ENCODE measurements around the gene DSCAML1.

DSCAML1 gene

GRCh38 chr11:117796872-117797529 is at the start of gene DSCAML1:
DSCAML1 (minus strand) TSS chr11:117797216; CDS start chr11:117797079, 137 bp downstream.
- DNase-seq = no peak

DNA sequence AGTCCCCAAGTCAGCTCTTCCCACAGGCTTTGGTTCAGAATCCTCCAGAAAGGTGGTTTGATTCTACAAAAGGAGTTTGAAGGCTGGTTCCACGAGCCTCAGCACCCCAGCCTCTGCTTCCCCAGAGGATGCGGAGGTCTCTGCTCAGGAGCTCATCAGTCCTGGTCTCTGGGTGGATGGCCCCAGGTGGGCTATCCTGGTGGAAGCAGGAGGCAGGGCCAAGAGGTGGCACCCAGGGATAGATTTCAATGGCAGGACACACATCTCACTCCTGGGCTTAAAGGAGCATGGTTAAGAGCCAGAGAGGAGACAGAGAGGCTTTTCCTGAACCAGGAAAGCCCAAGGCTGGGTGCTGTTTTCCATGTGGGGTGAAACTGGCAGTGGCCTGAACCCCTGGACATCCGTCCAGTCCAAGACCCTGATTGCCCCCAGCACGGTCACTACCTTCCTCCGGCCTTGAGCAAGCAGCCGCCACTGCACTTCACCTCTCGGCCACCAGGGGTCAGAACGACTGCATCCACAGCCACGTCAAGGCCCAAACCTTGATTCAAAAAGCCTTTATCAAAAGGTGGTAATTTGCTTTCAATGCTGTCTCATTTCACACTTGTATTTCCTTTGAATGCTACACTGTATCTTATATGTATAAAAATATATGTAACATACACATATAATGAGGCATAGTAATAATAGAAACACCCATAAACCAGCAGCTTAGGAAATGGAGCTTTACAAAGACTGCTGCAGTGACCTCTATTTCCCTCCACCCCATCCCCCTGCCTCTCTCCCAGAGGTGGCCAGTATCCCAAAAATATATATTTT is 46.9 kb upstream of the DSCAML1 start:
- peak; percentile 61 for DNase-seq

- no peak for DNase-seq
These were observed 45.3 kb upstream of the DSCAML1 start for GRCh38 chr11:117842131-117842941.

- DNase-seq = no peak
These were observed 44.6 kb upstream of the DSCAML1 start for GRCh38 chr11:117841551-117842031.

DNA sequence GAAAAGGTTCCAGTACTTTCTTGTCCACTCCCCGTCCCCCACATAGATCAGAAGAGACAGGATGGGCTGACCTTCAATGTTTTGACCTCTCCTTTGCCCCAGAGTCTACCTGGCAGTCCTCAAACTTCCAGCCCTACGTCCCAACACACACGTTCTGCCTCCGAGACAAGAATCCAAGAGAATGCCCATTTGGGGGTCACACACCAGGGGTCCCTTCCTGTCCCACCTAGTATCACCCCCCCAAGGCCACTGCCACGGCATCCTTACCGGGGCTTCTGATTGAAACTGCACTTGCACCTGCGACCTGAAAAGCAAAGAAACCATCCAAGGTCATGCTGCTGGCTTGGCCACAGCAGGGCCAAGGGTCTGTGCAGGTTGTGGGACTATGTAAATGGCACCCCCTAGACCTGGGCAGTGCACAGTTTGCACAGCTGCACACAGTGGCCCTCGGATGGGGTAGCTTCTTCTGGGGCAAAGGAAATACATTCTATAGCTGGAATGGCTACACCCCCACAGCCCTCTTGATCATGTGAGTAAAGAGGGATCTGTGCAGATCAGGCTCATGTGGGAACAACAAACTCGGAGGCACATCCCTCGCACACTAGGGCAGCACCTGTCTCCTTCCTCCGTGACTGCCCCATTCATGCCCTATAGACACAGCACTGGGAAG is 44.0 kb upstream of the DSCAML1 start:
- no peak for DNase-seq

DNA sequence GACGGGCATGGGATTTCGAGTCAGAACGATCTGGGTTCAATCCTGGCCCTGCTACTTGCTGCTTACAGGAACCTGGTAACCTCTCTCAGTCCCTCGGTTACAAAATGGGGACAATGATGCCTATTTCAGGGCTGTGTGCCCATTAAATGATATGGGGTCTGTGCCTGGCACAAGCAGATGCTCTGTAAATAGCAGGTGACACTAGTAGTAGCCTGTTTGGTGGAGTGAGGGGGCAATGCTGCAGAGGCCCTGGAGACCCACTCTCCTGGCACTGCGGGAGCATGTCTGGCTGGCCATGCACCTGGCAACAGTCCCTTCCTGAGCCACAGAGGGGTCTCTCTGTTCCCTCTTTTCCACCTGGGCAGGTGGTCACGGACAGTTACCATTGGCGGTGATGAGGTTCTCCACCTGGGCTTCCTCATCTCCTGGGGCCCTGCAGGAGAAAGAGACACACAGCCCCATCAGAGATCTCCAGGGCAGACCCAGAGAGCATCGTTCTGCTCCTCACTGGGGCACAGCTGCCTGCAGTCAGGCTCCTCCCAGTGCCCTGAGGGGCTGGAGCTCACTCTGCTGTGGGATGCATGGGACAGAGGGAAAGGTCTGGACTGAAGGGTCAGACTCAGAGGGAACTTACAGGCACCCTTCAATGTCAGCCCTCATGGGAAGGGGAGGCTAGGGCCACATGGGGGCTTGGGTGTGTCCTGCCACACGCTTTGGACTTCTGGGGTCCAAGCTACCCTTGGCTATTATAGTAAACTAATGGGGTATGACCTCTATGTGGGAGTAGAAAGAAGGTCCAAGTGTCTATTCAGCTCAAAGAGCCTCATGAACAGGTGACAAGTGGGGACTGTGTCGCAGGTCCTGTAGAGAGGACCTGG is 43.2 kb upstream of the DSCAML1 start:
- no peak for DNase-seq

GRCh38 chr11:117839380-117839881 is 42.4 kb upstream of the DSCAML1 start:
- DNase-seq = no peak

DNA sequence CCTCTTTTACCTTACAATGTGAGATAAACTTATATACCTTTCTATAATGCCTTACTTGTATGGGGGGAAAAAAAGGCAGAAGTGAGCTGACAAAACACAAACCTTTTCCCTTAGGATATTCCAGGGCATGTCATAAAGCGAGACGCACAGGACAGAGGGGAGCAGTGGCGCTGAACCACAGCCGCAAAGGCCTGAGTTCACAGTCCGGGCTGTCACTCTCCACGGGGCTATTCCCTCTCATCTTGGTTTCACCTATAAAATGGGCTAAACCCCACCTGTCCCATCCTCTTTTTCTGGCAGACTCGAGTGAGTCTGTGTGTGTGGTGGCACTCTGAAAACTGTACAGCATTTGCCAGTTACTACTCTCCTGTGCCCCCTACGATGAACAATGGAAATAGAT is 41.9 kb upstream of the DSCAML1 start:
- DNase-seq = no peak

- no peak for DNase-seq
These were observed 40.8 kb upstream of the DSCAML1 start for GRCh38 chr11:117837791-117838190.

DNA sequence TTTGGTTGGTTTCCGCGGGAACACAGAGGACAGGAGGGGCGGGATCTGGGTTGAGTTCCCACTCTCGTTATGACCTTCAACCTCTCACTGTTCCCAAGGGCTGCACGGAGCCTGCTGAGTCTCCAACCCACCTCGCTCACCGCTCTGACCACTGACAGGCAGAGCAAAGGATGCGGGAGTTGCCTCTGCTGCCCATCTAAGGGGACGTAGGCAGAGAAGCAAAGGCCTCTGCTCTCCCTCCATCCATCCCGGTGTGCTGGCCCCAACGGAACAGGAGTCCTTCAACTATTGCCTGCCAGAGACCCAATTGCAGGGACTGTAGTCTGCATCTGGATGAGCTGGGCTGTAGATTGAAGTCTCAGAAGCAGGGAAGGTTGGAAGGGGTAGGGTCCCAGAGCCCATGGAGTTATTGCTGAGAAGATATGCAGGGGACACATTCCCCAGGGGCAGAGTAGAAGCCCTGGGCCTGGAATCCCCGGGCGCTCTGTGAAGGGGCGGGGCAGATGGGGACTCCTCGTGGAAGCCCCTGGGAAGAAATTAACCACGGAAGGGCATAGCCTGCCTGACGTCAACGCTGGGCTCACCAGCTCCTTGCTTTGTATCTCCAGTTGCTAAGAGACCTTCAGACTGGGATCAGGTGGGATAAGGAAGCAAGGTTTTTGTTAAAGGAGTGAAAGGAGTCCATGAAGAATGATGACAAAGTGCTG is 40.2 kb upstream of the DSCAML1 start:
- DNase-seq = no peak

DNA sequence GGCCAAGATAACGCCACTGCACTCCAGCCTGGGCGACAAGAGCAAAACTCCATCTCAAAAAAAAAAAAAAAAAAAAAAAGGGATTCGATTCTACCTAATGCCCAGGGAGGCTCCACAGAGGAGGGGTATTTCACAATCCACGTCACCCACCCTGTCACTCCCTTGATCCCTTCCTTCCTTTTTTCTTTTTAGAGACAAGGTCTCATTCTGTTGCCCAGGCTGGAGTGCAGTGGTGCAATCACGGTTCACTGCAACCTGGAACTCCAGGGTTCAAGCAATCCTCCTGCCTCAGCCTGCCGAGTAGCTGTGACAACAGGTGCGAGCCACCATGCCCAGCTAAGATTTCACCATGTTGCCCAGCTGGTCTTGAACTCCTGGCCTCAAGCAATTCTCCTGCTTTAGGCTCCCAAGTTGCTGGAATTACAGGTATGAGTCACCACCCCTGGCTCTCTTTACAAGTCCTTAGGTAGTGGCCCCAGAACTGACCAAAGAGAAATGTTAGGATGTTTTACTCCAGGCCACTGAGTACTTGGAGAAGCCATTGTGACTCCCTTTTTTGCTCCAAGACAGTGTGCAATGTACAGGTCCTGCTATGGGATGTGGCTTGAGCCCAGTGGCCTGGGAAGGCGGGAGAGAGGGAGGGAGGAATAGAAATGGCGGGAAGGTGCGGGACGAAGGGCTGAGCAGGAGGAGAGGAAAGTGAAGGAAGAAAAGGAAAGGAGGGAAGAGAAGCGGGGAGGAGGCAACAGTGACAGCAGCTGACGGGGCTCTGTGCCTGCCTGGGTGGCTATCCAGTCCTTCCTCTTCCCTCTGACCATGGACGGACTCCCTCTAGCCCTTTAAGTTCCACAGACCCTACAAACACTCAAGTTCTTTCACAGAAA is 39.3 kb upstream of the DSCAML1 start:
- DNase-seq = no peak

DNA sequence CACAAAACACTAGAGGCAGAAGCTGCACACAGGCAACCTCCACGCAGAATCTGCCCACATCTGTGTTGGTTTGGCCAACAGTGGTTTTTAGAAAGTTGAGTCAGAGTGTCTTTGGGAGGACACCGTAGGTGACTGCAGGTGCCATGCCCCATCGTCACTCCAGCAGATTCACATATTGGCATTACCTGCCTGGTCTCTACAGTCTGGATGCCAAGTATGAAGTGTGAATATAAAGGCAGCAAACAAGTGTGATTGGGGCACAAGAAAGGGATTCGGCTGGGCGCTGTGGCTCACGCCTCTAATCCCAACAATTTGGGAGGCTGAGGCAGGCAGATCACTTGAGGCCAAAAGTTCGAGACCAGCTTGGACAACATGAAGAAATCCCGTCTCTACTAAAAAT is 38.6 kb upstream of the DSCAML1 start:
- DNase-seq = no peak

DNA sequence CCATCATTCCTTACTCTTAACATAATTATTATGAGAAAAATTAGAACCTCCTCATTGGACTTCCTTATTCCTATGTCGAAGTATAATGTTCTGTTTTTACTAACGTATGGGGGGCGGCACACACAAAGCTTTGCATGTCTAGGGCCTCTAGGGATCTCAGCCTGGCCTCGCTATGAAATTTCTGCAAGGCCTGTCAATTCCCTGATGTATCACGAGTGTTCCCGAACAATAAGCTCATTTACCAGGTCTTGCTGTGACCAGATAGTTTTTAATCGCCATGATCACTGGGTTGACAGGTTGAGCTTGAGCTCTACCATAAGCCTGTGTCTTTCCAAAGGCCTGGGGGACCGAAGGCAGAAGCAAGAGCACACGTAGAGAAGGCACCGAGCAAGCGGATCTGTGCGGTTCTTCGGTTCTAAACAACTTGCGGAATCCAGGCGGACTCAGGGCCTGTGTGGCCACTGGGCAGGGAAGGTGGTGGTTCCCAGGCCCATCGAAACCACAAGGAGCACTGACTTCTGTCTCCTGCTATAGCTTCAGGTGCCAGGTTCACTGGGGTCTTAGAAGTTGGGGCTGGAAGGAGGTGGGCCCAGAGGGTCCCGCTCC is 37.9 kb upstream of the DSCAML1 start:
- DNase-seq = no peak

DNA sequence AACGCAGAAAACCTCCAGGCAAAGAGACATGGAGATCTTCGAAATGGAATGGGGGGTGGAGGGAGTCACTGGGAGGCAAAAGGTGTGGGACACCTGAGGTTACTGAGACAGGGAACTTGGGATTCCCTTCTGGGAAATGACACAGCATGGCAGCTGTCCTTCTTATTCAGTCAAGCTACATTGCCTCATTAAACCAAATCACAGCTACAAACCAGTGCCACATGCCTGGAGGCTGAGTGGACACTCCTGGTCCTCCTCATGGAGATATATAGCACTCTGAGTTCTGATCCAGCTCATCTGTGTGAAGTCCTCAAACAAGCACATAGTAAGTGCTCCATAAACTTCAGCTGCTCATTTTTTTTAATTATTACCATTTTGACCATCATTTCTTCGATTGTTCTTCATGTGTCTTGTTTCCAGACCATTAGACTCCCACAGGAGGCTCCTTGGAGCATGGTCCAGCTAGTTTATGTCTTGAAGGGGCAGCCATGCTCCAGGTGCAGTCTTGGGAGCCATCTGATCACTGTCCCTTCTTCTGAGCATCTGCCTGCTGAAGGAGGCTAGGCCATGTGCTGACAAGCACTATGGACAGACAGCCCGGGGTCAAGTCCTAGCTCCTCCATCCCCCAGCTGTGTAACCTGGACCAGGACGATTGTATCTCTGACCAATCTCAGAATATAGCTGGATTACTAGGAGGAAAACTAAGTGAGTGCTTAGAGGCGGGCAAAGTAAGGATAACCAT is 37.2 kb upstream of the DSCAML1 start:
- no peak for DNase-seq

GRCh38 chr11:117833401-117833891 is 36.4 kb upstream of the DSCAML1 start:
- peak; percentile 41 for DNase-seq

DNA sequence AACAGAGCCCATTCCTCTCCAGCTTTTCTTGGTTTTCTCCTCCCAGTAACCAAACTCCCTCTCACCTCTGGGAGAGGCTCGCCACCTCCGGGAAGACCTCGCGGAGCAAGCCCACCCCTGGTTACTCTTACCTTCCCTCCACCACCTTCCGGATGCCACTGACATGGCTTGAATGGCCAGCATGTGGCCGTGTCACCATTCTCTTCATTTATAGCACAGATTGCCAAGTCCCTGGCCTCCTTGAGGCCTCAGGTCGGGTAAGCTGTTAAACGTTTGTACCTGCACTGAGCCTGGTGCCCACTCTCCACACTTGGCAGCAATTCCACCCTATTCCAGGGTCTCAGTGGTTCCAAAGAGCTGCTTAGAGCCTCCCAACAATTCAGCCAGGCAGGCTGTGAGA is 35.5 kb upstream of the DSCAML1 start:
- no peak for DNase-seq

GRCh38 chr11:117831661-117832415 is 34.8 kb upstream of the DSCAML1 start:
- no peak for DNase-seq
